Embryonic facial prominence (tissue), 1 donor: ENCODE measurements around the gene ADSS1.
"Not testable (repeated sequence)": the region's sequence is repeated elsewhere in the genome, so short reads cannot be mapped to it uniquely, and the experiment has no call there.

Experiments used
- DNase-seq: peaks from one replicate; pipeline ENCODE4 v3.0.0-alpha.2; 2016; ENCODE audit errors: extremely low spot score

Gene ADSS1

DNA sequence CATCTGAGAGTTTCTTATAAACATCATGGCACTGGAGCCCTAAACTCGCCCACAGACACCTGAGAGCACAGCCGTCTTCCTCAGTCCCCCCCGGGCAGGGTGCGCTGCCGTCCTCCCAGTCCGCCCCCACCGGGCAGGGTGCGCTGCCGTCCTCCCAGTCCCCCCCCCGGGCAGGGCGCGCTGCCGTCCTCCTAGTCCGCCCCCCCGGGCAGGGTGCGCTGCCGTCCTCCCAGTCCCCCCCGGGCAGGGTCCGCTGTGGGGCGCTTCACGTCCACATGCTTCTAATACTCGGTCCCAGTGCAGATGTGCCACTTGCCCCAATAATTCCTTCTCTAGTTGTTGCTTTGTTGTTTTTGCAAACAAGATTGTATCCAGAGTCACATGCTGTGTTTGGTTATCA lies 6.9 kb upstream of the ADSS1 start:
- no peak for DNase-seq

DNA sequence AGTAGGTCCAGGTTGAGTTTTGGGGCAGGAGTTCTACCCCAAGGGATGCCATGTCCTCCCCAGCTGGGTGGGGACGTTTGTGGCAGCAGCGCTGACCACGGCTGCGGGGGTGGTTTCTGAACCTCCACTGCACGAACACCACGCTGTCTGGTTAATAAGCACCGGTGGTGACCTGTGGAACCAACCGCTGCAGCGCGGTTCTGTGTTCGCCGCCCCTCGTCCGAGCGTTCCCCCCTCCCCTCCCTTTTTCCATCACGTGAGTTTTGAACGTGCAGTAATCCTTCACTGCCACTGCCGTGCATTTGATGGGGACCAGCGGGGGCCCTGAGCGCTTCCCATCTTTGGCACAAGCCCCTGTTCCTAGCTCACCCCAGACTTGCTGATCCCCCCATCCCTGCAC lies 6.4 kb upstream of the ADSS1 start:
- no peak for DNase-seq

DNA sequence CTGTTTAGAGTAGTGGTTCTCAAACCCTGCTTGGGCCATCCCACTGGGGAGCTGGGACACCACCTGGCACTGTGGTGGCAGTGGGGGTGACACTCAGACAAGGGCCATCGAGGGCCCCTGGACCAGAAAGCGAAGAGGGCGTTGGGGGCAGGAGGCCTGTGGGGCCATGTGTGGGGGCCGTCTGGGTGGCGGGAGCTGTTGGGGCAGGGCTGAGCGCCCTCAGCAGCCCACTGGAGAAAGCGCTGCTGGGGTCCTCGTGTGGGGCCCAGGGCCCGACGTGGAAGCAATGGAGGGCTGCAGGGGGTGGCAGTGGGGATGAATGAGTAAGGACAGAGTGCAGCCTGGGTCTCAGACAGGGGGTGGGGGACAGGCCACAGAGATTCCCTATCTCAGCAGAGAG lies 5.9 kb upstream of the ADSS1 start:
- no peak for DNase-seq

DNA sequence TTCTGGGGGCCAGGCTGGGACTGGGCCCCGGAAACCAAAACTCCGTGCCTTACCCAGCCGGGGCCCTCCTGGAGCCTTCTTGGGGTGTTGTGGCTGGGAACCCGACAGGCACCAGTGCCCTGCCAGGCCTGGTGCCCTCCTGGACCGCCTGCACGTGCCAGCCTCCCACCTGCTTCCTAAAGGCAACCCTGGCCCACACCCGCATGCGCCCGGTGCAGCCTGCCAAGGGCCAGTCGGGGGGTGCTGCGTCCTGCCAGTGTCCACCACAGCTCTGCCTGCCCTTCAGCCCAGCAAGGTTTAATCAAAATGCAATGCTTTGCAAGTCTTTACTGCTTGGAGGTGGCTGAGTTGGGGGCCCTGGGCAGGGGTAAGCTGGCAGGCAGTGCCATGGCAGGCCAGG lies 5.2 kb upstream of the ADSS1 start:
- DNase-seq = no peak

DNA sequence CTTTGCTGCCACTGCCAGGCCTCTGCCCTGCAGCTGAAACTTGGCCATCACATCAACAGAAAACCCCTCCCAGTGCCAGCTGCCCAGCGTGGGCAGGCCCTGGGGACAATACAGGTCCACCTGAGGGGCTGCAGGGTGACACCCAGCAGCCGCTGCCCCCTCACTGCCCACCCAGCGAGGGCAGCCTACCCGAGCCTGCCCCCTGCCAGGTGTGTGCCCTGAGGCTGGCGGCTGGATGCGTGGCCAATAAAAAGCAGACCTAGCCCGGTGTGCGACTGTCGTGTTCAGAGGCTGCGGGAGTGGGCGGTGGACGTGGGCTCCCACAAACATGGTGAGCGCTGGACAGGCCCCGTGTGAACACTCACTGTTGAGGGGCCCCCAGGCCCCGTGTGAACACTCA lies 4.7 kb upstream of the ADSS1 start:
- no peak for DNase-seq

DNA sequence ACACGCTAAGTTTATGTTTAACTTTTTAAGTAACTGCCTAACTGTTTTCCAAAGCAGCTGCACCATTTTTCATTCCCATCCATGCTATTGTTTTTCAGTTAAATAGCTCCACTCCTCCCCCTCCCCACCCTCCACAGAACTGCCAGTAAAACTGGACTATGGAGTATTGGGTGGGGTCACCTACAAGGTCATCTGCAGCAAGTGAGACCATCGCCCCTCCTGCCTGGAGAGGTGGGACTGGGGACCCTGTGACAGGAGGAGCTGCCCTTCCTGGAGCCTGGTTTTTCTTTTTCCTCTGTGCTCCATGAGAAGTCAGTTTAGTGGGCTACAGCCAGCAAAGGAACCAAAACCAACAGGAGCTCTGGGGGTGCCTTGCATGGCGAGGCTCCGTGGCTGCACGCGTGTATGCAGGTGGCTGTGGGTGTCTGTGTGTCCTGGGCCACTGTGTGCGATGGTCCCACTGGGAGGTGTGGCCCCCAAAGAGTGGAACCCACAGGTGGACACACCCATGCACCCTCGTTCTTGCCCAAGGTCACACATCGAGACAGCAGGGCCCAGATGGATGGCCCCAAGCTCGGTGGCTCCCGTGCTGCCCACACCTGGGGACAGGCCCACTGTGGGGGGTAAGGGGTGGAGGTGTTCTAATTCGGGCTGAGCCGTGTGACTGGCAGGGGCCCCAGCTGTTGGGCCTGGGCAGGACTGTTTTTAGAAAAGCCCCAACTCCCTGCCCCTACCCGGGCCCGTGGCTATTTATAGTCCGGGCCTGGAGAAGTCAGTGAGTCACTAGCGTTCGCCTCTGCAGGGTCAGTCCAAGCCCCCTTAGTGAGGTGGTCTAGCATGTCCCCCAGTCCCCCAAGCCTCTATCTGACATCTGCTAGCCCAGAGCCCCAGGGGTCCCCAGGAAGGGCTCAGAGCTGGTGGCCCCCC lies 2.3 kb upstream of the ADSS1 start:
- DNase-seq = no peak

DNA sequence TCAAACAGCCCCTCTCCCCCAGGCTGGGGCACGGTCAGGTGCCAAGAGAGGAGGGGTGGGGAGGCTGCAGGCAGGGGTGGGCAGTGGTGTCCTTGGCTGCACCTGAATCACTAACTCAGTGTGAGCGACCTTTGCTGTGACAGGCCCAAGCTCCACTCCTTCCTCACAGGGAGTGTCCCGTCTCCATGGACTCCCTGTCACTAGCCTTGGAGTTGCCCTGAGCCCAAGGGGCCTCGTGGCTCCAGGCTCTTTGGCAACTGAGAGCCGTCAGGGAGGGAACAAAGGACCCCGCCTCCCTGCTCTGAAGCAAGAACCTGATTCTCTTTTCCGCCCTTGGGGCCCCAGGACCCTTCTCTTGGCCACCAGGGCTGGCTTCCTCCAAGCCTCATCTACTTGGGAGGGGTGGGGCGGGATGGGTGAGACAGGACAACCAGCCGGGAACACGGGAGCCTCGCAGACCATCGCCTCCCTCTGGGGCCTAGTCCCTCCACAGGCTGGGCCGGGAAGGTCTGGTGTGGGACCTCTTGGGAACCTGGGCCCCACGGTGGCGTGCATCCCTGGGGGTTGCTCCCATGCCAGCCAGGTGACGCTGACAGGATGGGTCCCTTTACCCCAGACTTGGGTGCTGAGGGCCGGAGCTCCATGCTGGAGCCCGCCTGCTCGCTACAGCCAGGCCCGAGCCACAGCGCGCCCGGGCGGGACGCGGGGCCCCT lies 935 bp upstream of the ADSS1 start:
- DNase-seq = no peak

DNA sequence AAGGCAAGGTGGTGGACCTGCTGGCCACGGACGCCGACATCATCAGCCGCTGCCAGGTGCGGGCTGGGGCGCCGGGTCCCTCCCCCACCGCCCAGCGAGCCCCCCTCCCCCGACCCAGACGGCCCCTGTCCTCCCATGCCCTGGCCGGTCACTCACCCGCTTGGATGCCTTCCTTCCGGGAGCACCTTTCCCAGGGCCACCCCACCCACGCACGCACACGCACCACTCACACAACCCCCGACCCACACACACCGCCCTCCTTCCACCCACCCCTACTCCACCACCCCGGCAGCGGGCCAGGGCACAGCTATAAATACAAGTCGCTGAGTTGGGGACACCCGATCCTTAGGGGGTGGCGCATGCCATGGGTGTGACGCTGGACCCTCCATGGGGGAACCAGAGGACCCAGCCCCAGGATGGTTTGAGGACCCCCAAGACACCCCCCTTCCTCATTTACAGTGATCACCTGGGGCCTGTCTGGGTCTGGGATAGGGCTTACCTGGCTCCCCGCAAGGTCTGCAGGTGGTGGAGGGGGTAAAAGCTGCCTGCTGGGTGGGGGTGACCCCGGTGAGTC lies 465 bp downstream of the ADSS1 start:
- no peak for DNase-seq

DNA sequence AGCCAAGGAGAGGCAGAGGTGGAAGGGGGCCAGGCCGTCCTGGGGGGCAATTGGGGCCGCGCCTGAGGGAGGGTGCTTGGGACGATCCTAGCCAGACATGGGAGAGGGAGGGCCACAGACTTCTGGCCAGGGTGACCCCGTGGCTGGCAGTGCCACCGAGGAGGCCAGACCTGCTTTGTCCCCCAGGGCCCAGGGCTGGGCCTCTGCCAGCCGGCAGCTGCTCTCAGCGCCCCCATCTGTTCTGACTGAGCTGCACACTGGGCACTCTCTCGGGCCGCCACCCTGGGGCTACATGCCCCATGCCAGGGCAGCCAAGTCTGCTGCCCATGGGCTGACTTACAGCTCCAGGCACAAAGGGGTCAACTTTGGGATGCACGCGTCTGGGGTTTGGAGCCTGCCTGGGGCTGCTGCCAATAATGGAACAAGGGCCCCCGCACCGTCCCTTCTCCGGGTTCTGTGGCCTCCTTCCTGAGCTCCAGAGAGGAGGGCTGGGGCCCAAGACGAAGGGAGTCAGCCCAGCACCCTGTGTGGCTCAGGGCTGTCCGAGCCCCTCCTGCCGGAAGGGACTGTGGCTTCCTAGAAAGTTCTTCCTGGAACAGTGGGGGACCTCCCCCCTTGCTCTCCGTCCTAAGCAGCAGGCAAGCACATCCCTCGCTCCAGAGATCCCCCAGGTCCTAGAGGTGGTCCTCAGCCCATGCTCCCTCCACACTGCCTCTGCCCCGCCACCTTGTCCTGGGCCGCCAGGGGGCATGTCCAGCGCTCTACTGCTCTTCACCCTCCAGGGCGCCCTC lies 1.1 kb downstream of the ADSS1 start:
- no peak for DNase-seq

DNA sequence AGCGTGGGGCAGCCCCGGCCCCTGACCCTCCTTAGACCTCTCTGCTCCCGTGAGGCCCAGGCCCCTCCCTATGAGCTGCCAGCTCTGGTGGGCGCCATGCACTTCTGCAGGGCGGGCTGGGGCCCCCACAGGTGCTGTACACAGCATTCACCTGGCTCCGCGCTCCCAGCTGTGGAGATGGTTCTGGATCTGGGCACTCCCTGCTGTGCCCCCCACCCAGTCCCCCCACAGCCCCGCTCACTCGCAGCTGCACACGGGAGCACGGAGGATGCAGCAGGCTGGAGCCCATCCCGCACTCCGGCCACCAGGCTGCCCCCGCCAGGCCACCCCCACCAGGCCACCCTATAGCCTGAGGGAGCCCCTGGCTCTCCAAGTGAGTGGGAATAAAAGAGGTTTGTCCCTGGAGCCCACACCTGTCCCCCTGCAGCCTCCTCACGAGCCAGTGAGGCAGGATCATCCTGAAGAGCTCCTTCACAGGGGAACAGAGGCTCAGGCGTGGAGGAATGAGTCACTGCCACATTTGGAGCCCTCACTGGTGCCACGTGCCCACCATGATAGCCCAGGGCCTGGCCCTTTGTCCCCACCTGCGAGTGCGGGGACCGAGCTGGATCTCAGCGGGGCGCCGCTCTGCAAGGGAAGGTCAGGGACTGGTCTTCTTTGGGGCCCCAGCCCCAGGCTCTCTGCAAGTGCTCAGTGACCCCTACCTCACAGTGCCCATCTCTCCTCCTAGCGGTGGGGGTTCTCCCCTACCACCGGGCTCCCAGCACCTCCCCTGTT lies 1.9 kb downstream of the ADSS1 start:
- DNase-seq = no peak

DNA sequence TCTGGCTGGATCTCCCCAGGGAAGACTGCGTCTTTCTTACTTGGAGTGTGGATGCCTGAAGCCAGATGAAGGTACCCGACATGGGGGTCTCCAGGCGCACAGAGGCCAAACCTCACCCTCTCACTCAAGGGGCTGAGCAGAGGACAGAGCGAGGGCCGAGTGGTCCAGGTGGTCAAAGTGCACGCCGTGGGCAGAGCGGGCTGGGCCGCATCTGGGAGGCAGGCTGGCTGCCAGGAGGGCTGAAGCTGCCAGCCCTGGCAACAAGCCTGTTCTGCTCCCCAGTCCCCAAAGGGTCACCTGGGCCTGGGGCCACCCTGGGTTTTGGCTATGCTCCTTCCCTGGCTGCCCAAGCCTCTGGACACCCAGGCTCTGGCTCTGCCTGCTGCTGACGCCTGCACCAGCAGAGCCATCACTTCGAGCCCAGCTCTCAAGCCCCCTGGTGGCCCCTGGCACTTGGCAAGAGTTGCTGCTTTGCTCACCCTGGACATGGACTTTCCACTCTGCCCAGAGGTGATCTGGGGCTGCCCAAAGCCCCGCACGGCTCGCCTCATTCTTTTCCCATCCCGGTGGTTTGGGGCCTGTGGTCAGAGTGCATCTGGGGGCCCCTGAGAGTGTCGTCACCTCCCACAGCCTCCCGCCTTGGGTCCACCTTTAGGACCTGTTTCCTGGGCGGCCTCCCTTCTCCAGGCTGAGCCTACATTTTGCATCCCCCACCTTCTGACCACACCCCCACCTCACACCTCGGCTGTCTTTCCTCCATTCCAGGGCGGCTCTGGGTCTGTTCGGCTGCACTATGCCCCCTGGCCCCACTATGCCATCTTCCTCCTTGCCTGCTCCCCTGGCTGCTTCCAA lies 2.8 kb downstream of the ADSS1 start:
- DNase-seq = no peak

DNA sequence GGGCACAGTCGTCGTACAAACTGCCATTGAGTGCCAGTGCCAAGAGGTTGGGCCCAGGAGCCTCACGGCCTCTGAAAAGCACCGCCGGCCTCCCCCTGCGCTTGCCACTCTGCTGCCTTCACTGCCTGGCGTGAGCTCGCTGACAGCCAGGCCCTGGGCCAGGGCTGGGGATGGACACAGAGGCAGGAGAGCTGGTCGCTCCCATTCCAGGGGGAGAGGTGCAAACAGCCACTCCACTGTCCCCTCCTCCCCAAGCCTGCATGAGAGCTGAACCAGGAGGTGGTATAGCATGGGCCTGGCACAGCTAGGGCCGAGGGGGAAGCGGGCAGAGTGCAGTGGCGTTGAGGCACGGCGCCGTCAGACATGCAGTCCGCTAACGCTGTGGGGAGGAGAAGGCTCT lies 4.6 kb downstream of the ADSS1 start:
- no peak for DNase-seq

DNA sequence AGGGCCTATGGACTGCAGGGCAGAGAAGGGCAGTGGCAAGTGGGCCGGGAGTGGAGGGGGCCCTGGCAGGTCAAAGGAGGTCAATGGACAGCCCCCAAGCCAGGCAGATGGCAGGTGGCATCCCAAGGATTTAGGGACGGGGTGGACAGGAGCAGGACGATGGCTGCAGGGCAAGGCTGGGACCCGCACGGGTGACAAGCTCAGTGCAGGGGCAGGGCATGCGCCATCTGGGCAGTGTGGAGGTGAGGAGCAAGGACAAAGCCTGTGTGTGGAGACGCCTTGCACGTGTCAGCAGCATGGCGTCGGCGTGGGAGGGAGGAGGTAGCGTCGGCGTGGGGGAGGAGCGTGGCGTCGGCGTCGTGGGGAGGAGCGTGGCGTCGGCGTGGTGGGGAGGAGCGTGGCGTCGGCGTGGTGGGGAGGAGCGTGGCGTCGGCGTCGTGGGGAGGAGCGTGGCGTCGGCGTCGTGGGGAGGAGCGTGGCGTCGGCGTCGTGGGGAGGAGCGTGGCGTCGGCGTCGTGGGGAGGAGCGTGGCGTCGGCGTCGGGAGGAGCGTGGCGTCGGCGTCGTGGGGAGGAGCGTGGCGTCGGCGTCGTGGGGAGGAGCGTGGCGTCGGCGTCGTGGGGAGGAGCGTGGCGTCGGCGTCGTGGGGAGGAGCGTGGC lies 5.3 kb downstream of the ADSS1 start:
- not testable (repeated sequence) for DNase-seq

DNA sequence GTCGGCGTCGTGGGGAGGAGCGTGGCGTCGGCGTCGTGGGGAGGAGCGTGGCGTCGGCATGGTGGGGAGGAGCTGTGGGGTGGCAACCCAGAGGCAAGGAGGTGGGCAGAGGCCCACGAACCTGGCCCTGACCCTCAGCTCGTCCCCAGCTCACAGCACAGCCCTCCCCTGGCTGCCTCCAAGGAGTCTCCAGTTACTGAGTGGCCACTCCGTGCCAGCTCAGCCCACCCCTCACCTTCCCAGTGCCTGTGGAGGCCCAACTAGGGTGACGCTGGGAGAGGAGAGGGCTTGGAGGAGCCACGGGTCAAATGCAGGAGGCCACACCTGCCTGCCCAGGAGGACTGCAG lies 5.8 kb downstream of the ADSS1 start:
- DNase-seq = no peak

DNA sequence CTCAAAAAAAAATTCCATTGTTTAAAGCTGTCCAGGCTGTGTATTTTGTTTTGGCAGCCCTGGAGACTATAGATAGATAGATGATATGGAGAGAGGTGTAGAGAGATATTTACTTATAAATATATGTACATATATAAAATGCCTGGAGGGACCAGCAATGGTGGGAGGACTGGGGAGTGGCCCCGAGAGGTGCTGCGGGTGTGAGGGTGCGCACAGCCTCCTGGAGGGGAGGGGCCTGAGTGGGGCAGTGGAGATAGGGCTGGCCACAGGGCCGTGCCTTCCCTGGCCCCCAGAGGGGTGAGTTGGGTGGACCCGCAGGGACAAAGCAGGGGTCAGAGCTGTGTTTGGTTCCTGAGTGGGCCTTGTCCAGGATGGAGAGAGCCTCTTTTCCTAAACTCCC lies 6.5 kb downstream of the ADSS1 start:
- no peak for DNase-seq

DNA sequence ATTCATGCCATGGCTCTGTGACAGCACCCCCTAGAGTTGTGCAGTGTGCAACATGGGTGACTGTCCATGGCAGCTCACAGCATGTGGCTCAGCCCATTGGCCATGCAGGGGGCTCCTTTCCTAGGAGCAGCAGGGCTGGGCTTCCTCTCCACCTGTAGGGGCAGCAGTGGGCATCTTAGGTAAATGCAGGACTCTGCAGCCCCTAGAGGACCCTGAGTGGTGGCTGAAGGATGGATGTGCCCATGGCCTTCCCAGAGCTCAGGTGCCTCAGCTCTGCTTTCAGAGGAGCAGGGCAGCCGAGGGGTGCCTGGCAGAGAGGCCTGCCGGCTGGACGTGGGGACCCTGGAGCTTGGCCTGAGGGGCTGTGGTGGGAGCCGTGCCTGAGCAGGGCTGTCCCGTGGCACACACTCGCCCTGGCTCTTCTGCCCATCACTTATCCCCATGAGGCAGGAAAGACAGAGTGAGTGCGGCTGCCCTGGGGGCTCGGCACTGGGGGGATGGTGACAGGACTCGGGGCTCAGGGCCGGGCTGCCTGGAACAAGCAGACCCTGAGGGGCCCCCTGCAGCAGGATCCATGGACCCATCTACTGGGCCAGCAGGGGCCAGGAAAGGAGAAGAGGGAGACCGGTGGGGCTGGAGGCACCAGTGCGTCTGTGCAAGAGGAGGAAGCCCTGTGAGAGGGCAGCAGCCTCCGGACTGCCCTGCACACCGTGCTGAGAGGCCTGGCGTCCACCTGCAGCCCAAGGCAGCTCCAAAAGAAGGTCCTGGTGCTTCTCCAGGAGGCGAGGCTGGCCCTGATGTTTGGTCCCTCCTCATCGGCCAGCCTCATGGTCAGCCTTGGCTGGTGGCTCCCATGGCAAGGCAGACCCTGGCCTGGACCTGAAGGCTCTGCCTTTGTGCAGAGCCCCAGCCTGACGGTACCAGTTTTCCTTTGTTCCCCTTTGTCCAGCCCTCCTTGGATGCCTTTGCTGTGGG lies 7.6 kb downstream of the ADSS1 start:
- DNase-seq = no peak

DNA sequence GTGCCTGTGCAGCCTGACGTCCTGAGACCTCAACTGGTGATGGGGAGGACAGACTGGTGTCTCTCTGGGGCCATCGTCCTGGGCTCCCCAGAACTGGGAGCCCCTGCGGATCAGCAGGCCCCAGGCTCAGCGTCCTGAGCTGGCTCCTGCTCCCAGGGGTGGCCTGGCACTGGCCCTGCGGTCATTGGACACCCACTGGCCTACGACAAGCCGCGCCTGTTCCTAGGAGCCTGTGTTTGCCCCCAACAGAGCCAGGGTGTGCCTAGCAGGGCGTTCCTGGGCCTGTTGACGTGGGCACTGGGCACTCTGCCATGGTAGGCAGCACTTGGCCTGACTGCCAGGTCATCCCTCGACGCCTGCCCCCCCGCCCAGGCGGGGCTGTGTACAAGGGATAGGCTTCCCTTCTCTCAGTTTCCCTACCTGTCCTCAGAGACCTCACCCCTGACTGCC lies 8.4 kb downstream of the ADSS1 start:
- no peak for DNase-seq

DNA sequence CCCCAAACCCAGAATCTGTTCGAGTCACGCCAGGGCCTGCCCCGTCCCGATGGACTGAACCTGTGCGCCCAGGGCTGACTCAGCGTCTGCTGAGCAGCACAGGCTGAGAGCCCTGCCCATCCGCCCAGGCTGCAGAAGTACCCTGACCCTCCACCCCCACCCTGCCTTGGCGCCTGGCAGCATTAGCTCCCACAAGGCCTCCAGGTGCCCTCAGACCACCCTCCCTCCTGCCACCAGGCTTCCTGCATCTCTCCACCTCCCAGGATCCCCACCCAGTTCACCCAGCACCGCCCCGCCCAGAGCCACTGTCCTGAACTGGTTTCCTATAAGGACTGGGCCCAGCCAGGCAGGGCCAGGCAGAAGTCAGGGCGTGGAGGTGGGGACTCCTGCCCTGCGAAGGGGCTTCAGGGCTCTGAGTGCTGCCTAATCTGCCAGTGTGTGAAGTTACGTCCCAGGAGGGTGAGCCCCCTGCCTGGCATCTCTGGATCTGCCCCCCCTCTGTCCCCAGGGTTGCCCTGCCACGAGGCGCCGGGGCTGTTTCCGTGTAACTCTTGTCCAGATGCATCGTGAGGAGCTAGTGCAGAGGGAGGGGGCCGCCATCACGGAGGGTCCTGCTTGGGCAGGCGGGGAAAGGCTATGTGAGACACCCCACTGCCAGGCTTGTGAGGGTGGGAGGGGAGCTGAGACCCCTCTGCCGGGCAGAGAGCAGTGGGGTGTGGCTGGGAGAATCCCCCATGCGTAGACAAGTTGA lies 9.1 kb downstream of the ADSS1 start:
- DNase-seq = no peak
